Measurements from ENCODE around the gene MARF1. TPM values are rescaled to one million over a fixed set of nuclear protein-coding genes. Genes with fewer than 3 reads are reported as not detected.

Gene MARF1
- total and polyA plus RNA-seq, 2 of the 8 experiments (the other 6 are each of a cell fraction or from before 2014, with no cell fraction given), result 5.6 to 31.4 TPM

DNA sequence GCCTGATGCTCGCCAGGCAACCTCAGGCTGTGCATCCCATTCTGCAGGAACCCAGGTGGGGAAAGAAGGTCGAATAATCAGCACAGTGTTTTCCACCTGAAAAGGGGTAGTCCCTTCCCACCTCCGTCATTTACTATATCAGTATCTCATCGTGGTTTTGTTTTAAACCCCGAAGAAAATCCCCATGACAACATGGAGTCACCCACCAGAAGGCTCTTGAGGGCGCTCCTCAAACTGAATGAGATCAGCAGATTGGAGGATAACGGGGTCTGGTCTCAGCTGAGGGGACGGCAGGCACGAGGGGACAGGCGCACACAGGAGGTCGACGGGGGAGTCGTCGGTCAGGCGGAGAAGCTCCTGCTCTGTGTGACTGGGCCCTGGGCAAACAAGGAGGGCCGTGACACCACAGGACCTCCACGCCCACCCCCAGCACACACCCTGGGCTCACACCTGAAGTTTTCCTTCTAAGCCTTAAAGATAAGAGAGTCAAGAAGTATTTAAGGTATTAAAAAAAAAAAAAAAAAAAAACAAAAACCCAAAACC lies 44.2 kb downstream of the MARF1 start:
- no peak for TF ChIP-seq HDAC6 (IDR thresholded peaks at IDR 0.05; ENCODE audit: low read depth, low read length)
- TF ChIP-seq SIX5 (IDR thresholded peaks at IDR 0.05; ENCODE audit: low read depth, low read length), result no peak
- TF ChIP-seq RAD21 (IDR thresholded peaks at IDR 0.05 in 1 of 2, conservative IDR thresholded peaks at IDR 0.05 in 1 of 2; ENCODE audit: low read depth in 2 of 2, low read length in 2 of 2), result no peak
- no peak for TF ChIP-seq KDM4A (IDR thresholded peaks at IDR 0.05; ENCODE audit: low read depth, low read length, severe bottlenecking)
- TF ChIP-seq CREB1 (IDR thresholded peaks at IDR 0.05), result no peak
- no peak for TF ChIP-seq POLR2A (IDR thresholded peaks at IDR 0.05; ENCODE audit: control extremely low read depth in 1 of 2, low read depth in 2 of 2, low read length in 2 of 2)
- no peak for TF ChIP-seq NRF1 (IDR thresholded peaks at IDR 0.05; ENCODE audit: low read depth, low read length)
- Histone ChIP-seq H3K27me3 (replicated peaks in 1 of 4; ENCODE audit: control insufficient read depth in 3 of 4, extremely low read depth in 1 of 4, insufficient read depth in 3 of 4, low read length in 3 of 4) (no peaks in the 10 kb centered on the region), H4K8ac (ENCODE audit: extremely low read depth, insufficient read depth, low read length) (no peak overlapping the region), H4K20me1 (replicated peaks in 1 of 2; ENCODE audit: control insufficient read depth in 1 of 2, insufficient read depth in 2 of 2, low read length in 2 of 2) (no peaks in the 10 kb centered on the region), H3K56ac (replicated peaks; ENCODE audit: insufficient read length, low read depth, low read length) (no peak overlapping the region), H4K5ac (ENCODE audit: insufficient read length, low read depth, low read length) (no peak overlapping the region), H3K23ac (ENCODE audit: insufficient read length) (no peak overlapping the region), H2BK5ac (ENCODE audit: low read depth, low read length) (no peak overlapping the region), H2BK120ac (replicated peaks; ENCODE audit: low read depth, low read length) (no peak overlapping the region), H3K18ac (ENCODE audit: extremely low read depth, low read length) (no peak overlapping the region), H3K27ac (ENCODE audit: low read depth, low read length) (no peak overlapping the region), H2AK5ac (ENCODE audit: low read depth, low read length) (no peak overlapping the region), H3K4me2 (ENCODE audit: insufficient read depth in 1 of 2, low read depth in 2 of 2, low read length in 2 of 2) (no peak overlapping the region), H3K79me1 (ENCODE audit: low read depth, low read length) (no peaks in the 10 kb centered on the region), H2BK12ac (ENCODE audit: low read depth, low read length) (no peak overlapping the region), H3K4me1 (replicated peaks in 1 of 4; ENCODE audit: control insufficient read depth in 3 of 4, insufficient read depth in 4 of 4, low read length in 3 of 4) (peaks cover 0 to 3% (median 2%) of the 10 kb centered on the region in 4 experiments; a peak in 3 of 7 replicates), H3K36me3 (ENCODE audit: control insufficient read depth in 2 of 4, insufficient read depth in 4 of 4, low read length in 3 of 4) (peaks cover 16 to 46% (median 24%) of the 10 kb centered on the region in 4 experiments; a peak in 7 of 8 replicates), H3K9me3 (ENCODE audit: insufficient read depth in 2 of 2, low read depth in 1 of 2, low read length in 1 of 2) (no peaks in the 10 kb centered on the region), H2AFZ (ENCODE audit: low read length) (no peak overlapping the region), H2BK20ac (ENCODE audit: low read length) (no peak overlapping the region), H3K4me3 (ENCODE audit: extremely low read depth in 1 of 4, insufficient read depth in 2 of 4, low read depth in 3 of 4, low read length in 4 of 4) (no peak overlapping the region), H3K79me2 (ENCODE audit: control insufficient read depth in 1 of 2, insufficient read depth in 2 of 2, low read length in 2 of 2) (no peaks in the 10 kb centered on the region), H3K14ac (ENCODE audit: insufficient read length) (no peak overlapping the region), H3K4ac (replicated peaks; ENCODE audit: insufficient read length, low read depth, low read length) (no peak overlapping the region), H3K9ac (replicated peaks in 1 of 4; ENCODE audit: extremely low read depth in 1 of 4, low read depth in 3 of 4, low read length in 3 of 4) (no peak overlapping the region), H2BK15ac (ENCODE audit: low read length) (no peak overlapping the region), H4K91ac (replicated peaks; ENCODE audit: insufficient read length, low read length) (no peak overlapping the region), H3K23me2 (ENCODE audit: low read depth, low read length) (no peaks in the 10 kb centered on the region)
- no peak for FAIRE-seq
- POLR2A ChIA-PET (ENCODE audit: partially characterized antibody), result no interaction called here
- CTCF ChIA-PET (ENCODE audit: partially characterized antibody), result interaction anchor here (0.7 kb wide), 1 partner anchor 146 kb away, joined by 3 read pairs; no protein-coding TSS in a partner anchor
- 95% methylated on average over 17 of the region's 17 CpGs; no CpG with 5 or more reads in 1 of the 2 experiments for WGBS, 2 experiments (ENCODE audit: extremely low coverage in 1 of 2, insufficient coverage in 1 of 2, insufficient read length in 1 of 2, insufficient replicate concordance in 2 of 2, low coverage in 1 of 2, low lambda C conversion rate in 2 of 2, missing lambda C conversion rate in 1 of 2)
- DNase-seq (ENCODE audit: low read depth in 1 of 2, low spot score in 2 of 2), result no peak

Measured in H1 (cell line).